Breast epithelium (tissue), 3 donors: ENCODE data around the gene NSUN2.

ENCODE experiments used
- POLR2A ChIP-seq: fragments of 450-650 bp; IDR thresholded peaks from one replicate; pipeline ENCODE4 v1.6.1; 2016; ENCODE audit warnings: antibody characterized with exemption, mild to moderate bottlenecking, moderate library complexity
- TF ChIP-seq, protein P1 (sequence below), 3 donors: fragments of 450-650 bp; IDR thresholded peaks; one replicate each; pipeline ENCODE4 v1.5.1; 2016 to 2017; ENCODE audit warnings: antibody characterized with exemption in 3 of 3, mild to moderate bottlenecking in 3 of 3, moderate library complexity in 3 of 3

DNA sequence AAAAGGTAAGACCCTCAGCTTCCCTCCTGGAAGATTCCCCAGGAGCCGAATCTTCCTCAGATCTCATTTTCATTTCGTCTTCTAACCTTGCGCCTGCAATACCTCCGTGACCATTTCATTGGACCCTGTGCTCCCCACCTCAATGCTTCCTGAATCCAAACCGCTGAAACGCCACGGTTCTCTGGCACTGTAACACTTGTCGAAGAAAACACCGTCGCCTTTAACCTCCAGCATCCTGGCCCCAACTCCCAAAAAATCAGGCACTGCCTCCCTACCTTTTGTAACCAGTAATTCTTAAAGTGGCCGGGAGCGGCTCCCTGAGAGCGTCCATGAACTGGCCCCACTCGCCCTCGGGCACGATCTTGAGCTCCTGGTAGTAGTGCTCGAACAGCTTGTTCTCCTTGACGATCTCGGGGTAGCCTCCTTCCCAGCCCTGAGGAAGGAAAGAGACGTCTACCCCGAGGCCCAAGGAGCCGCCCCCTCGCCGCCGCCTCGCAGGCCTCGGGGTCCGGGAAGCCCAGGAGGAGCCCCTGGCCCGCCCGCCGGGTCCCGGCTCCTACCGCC, 438 bp downstream of the NSUN2 start:
- TF ChIP-seq, protein P1, sequence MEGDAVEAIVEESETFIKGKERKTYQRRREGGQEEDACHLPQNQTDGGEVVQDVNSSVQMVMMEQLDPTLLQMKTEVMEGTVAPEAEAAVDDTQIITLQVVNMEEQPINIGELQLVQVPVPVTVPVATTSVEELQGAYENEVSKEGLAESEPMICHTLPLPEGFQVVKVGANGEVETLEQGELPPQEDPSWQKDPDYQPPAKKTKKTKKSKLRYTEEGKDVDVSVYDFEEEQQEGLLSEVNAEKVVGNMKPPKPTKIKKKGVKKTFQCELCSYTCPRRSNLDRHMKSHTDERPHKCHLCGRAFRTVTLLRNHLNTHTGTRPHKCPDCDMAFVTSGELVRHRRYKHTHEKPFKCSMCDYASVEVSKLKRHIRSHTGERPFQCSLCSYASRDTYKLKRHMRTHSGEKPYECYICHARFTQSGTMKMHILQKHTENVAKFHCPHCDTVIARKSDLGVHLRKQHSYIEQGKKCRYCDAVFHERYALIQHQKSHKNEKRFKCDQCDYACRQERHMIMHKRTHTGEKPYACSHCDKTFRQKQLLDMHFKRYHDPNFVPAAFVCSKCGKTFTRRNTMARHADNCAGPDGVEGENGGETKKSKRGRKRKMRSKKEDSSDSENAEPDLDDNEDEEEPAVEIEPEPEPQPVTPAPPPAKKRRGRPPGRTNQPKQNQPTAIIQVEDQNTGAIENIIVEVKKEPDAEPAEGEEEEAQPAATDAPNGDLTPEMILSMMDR (IDR thresholded peaks at IDR 0.05): no peak
- TF ChIP-seq POLR2A: no peak
